Muscle layer of colon (tissue), 2 donors: ENCODE measurements around the gene CTIF.

Source experiments
- H3K27ac ChIP-seq: one replicate; pipeline ENCODE4 v1.7.0; 2013; ENCODE audit warnings: low read depth, mild to moderate bottlenecking, low read length, moderate library complexity
- H3K27me3 ChIP-seq, 2 donors: one replicate each; pipeline ENCODE4 v1.7.0; 2013; ENCODE audit warnings: low read length in 2 of 2, mild to moderate bottlenecking in 2 of 2; ENCODE audit not compliant: insufficient read depth in 2 of 2, control insufficient read depth in 1 of 2
- H3K36me3 ChIP-seq: one replicate; pipeline ENCODE4 v1.7.0; 2013; ENCODE audit warnings: mild to moderate bottlenecking, low read length; ENCODE audit not compliant: insufficient read depth
- H3K4me1 ChIP-seq: one replicate; pipeline ENCODE4 v1.7.0; 2013; ENCODE audit warnings: mild to moderate bottlenecking, low read length; ENCODE audit not compliant: insufficient read depth
- H3K4me3 ChIP-seq, 2 donors: one replicate each; pipeline ENCODE4 v1.7.0; 2013; ENCODE audit warnings: low read length in 2 of 2, low read depth in 1 of 2, mild to moderate bottlenecking in 1 of 2, moderate library complexity in 1 of 2
- H3K9ac ChIP-seq: one replicate; pipeline ENCODE4 v1.7.0; 2013; ENCODE audit warnings: low read length
- H3K9me3 ChIP-seq: one replicate; pipeline ENCODE4 v1.7.0; 2013; ENCODE audit warnings: mild to moderate bottlenecking, low read length
- donor health status: abdominal sarcoma.
- donor health status: Adenocarcinoma of cecum.

Gene CTIF

GRCh38 chr18:48815581-48816324 is 276.9 kb downstream of the CTIF start:
- Histone ChIP-seq H3K4me1 (peaks cover 6% of the 10 kb centered on the region), H3K4me3 (no peak overlapping the region), H3K9ac (no peak overlapping the region), H3K9me3 (no peaks in the 10 kb centered on the region), H3K27me3 (no peaks in the 10 kb centered on the region), H3K36me3 (peaks cover 16% of the 10 kb centered on the region), H3K27ac (no peak overlapping the region)

GRCh38 chr18:48816554-48816953 is 277.7 kb downstream of the CTIF start:
- H3K9ac ChIP-seq: no peak overlapping the region
- H3K27me3 ChIP-seq: no peaks in the 10 kb centered on the region
- no peak overlapping the region for H3K4me3 ChIP-seq
- no peaks in the 10 kb centered on the region for H3K9me3 ChIP-seq
- H3K4me1 ChIP-seq: peaks cover 6% of the 10 kb centered on the region
- H3K27ac ChIP-seq: no peak overlapping the region
- peaks cover 16% of the 10 kb centered on the region for H3K36me3 ChIP-seq

GRCh38 chr18:48817021-48817461 is 278.2 kb downstream of the CTIF start:
- Histone ChIP-seq H3K36me3 (peaks cover 16% of the 10 kb centered on the region), H3K9ac (no peak overlapping the region), H3K4me1 (peaks cover 6% of the 10 kb centered on the region), H3K9me3 (no peaks in the 10 kb centered on the region), H3K4me3 (no peak overlapping the region), H3K27me3 (no peaks in the 10 kb centered on the region), H3K27ac (no peak overlapping the region)

- Histone ChIP-seq H3K36me3 (peaks cover 16% of the 10 kb centered on the region), H3K9ac (no peak overlapping the region), H3K27ac (no peak overlapping the region), H3K4me1 (peaks cover 6% of the 10 kb centered on the region), H3K9me3 (peaks cover 3% of the 10 kb centered on the region), H3K27me3 (no peaks in the 10 kb centered on the region), H3K4me3 (no peak overlapping the region)
Observed at GRCh38 chr18:48818329-48819254, 279.8 kb downstream of the CTIF start.

- peaks cover 16% of the 10 kb centered on the region for H3K36me3 ChIP-seq
- H3K27ac ChIP-seq: no peak overlapping the region
- no peaks in the 10 kb centered on the region for H3K27me3 ChIP-seq
- H3K4me1 ChIP-seq: no peaks in the 10 kb centered on the region
- H3K9me3 ChIP-seq: peaks cover 4% of the 10 kb centered on the region
- H3K4me3 ChIP-seq: no peak overlapping the region
- H3K9ac ChIP-seq: no peak overlapping the region
Observed at GRCh38 chr18:48819276-48819675, 280.4 kb downstream of the CTIF start.

GRCh38 chr18:48819781-48820482 is 281.1 kb downstream of the CTIF start:
- no peaks in the 10 kb centered on the region for H3K4me1 ChIP-seq
- no peak overlapping the region for H3K27ac ChIP-seq
- no peak overlapping the region for H3K9ac ChIP-seq
- peaks cover 4% of the 10 kb centered on the region for H3K9me3 ChIP-seq
- H3K27me3 ChIP-seq: no peaks in the 10 kb centered on the region
- peaks cover 16% of the 10 kb centered on the region for H3K36me3 ChIP-seq
- H3K4me3 ChIP-seq: no peak overlapping the region

- Histone ChIP-seq H3K9me3 (peaks cover 4% of the 10 kb centered on the region), H3K9ac (no peak overlapping the region), H3K36me3 (peaks cover 16% of the 10 kb centered on the region), H3K27ac (no peak overlapping the region), H3K27me3 (no peaks in the 10 kb centered on the region), H3K4me3 (no peak overlapping the region), H3K4me1 (no peaks in the 10 kb centered on the region)
Observed at GRCh38 chr18:48820483-48821250, 281.8 kb downstream of the CTIF start.

GRCh38 chr18:48821251-48821590 is 282.4 kb downstream of the CTIF start:
- Histone ChIP-seq H3K9me3 (peaks cover 4% of the 10 kb centered on the region), H3K36me3 (peaks cover 16% of the 10 kb centered on the region), H3K27ac (no peak overlapping the region), H3K27me3 (no peaks in the 10 kb centered on the region), H3K9ac (no peak overlapping the region), H3K4me1 (no peaks in the 10 kb centered on the region), H3K4me3 (no peak overlapping the region)

GRCh38 chr18:48821845-48822244 is 283.0 kb downstream of the CTIF start:
- Histone ChIP-seq H3K36me3 (peaks cover 16% of the 10 kb centered on the region), H3K9me3 (peaks cover 4% of the 10 kb centered on the region), H3K4me1 (no peaks in the 10 kb centered on the region), H3K4me3 (no peak overlapping the region), H3K27ac (no peak overlapping the region), H3K27me3 (no peaks in the 10 kb centered on the region), H3K9ac (no peak overlapping the region)

- no peaks in the 10 kb centered on the region for H3K27me3 ChIP-seq
- H3K4me1 ChIP-seq: peaks cover 25% of the 10 kb centered on the region
- peaks cover 4% of the 10 kb centered on the region for H3K9me3 ChIP-seq
- H3K9ac ChIP-seq: no peak overlapping the region
- no peak overlapping the region for H3K4me3 ChIP-seq
- no peak overlapping the region for H3K27ac ChIP-seq
- peaks cover 2% of the 10 kb centered on the region for H3K36me3 ChIP-seq
Observed at GRCh38 chr18:48824231-48824970, 285.6 kb downstream of the CTIF start.
